HG02870 (cell line): ENCODE results near the gene TUBA4A.

ENCODE experiments used
- ATAC-seq: cut with Tn5 transposase; IDR thresholded peaks from one replicate; pipeline ENCODE4 v1.9.1; 2021; ENCODE audit warnings: mild to moderate bottlenecking, moderate library complexity; ENCODE audit not compliant: unreplicated experiment

TUBA4A gene

GRCh38 chr2:219253753-219254589 lies at the start of gene TUBA4A:
Gene TUBA4A (minus strand): TSS chr2:219253918. CDS start chr2:219253858, 60 bp downstream.
- ATAC-seq, result peak; percentile 60

- no peak for ATAC-seq
Observed at GRCh38 chr2:219302412-219302968, 48.8 kb upstream of the TUBA4A start.

DNA sequence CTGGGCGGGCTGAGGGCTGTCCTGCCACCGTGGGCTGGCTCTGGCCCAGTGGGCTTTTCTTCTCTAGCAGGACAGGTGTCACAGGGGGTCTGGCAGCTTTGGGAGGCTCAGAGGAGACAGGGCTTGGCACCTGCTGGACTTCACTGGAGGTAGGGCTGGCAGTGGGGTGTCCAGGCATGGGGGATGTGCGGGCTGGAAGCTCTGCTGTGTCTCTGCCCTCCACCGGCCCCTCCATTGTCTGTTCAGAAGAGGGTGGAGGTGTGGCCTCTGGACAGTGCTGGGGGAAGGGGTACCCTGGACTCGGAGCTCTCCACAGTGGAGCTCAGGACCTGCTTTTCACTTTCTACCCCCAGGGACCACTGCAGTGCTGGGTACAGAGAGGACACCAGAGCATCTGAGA lies 46.3 kb upstream of the TUBA4A start:
- ATAC-seq, result no peak

DNA sequence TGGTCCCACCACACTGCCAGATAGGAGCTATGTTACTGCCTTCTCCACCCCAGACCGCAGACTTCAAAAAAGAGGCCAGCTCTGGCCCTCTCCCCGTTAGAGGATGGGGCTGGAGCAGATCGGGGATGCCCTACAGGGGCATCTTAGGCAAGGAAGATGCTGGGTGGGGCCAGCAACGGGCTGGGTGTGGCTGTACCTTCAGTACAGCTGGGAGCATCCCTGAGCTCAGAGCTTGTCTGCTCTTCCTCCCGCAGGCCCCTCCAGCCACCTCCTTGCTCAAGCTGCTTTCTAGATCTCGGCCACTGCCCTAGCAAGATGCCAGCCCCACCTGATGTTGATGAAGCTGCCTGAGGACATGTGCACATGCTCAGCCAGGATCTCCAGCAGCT lies 45.6 kb upstream of the TUBA4A start:
- ATAC-seq, result no peak

- peak; percentile 41 for ATAC-seq
Observed at GRCh38 chr2:219298759-219299371, 45.1 kb upstream of the TUBA4A start.

- no peak for ATAC-seq
Observed at GRCh38 chr2:219297766-219298456, 44.2 kb upstream of the TUBA4A start.

DNA sequence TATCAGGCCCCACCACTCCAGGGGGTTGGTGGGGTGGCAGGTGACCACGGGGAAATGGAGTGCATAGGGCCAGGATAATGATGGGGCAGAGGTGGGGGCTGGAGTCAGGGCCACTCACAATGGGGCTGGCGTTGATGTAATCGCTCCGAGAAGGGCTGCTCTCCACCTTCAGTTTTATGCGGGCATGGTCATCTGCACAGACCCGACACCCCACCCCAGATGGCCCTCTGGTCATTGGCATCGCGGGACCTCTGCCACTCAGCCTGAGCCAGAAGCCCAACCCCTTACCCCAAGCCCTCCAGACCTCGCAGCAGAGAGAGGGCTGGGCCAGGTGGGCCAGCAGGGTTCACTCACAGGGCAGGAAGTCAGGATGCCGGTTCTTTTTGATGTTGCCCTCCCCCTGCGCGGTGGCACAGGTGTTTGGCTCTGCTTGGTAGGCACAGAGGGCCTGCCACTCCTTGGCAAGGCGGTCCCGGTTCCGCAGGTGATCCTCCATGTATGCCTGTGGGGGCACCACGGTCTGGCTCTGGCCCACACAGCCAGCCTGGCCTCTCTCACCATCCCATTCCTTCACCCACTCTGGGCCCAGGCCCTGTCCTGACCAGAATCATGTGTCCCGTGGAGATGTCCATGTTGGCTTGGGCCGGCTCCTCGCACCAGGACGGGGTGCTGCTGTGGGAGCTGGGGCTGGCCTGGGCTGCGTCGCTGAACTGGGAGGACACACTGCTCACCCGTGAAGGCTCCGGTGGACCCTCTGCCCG lies 43.1 kb upstream of the TUBA4A start:
- no peak for ATAC-seq

- ATAC-seq, result no peak
Observed at GRCh38 chr2:219296142-219296541, 42.4 kb upstream of the TUBA4A start.

DNA sequence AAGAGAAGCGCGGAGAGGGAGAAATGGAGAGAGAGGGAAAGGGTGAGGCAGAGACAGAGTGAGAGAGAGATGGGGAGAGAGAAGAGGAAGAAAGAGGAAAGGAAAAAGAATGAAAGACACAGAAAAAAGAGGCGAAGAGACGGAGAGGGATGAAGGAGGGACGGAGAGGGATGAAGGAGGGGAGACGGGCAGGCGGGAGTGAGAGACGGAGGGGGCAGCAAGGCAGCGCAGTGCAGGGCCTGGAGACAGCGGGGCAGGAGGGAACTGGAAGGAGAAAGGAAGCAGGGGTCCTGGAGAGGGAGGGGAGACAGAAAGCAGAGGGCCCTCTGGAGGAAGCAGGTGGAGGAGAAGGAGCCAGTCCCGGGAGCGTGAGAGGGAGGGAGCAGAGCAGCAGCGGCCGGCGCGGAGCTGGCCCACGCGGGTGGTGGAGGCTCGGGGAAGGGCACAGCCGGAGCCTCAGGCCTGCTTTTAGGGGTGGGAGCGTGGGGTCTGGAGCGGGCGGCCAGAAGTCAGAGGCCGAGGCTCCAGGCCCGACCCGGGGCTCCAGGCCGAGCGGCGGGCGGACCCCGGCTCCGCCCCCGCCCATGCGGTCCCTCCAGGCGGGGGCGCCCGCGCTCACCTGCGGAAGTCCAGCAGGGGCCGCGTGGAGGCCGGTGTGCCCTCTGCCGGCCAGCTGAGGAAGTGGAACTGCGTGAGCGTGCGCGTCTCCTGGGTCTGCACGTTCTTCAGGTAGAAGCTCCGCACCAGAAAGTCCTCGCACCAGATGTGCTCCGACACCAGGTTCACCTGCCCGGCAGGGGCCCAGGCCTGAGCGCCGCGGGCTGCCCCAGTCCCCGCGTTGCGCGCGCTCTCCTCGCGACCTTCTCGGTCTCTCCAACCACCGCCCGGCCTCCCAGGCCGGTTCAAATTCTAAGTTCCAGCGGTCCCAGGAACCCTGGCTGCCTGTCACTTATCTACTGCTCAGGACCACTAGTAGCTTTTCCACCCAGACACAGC lies 40.9 kb upstream of the TUBA4A start:
- peak; percentile 75 for ATAC-seq

GRCh38 chr2:219293736-219294231 lies 40.1 kb upstream of the TUBA4A start:
- no peak for ATAC-seq

- ATAC-seq, result no peak
Observed at GRCh38 chr2:219292616-219293015, 38.9 kb upstream of the TUBA4A start.

GRCh38 chr2:219291910-219292490 lies 38.3 kb upstream of the TUBA4A start:
- no peak for ATAC-seq

DNA sequence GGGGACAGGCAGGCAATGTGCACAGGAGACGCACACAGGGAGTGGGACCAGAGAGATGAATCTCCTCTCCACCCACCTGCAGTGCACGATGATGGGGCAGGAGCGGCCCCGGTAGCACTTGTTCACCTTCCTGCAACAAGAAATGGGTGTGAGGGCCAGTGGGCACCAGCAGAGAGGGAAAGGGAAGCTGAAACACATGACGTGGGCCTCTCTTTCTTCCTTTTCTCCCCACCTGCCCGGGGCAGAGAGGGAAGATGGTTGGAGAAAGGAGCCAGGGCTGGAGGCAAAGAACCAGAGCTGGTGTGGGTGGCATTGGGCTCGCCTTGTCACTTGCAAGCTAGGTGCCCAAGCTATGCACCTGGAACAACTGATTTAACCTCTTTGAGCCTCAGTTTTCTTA lies 37.7 kb upstream of the TUBA4A start:
- ATAC-seq, result no peak

GRCh38 chr2:219290381-219291171 lies 36.9 kb upstream of the TUBA4A start:
- ATAC-seq, result no peak

GRCh38 chr2:219289537-219290361 lies 36.0 kb upstream of the TUBA4A start:
- no peak for ATAC-seq

GRCh38 chr2:219289195-219289536 lies 35.4 kb upstream of the TUBA4A start:
- no peak for ATAC-seq

DNA sequence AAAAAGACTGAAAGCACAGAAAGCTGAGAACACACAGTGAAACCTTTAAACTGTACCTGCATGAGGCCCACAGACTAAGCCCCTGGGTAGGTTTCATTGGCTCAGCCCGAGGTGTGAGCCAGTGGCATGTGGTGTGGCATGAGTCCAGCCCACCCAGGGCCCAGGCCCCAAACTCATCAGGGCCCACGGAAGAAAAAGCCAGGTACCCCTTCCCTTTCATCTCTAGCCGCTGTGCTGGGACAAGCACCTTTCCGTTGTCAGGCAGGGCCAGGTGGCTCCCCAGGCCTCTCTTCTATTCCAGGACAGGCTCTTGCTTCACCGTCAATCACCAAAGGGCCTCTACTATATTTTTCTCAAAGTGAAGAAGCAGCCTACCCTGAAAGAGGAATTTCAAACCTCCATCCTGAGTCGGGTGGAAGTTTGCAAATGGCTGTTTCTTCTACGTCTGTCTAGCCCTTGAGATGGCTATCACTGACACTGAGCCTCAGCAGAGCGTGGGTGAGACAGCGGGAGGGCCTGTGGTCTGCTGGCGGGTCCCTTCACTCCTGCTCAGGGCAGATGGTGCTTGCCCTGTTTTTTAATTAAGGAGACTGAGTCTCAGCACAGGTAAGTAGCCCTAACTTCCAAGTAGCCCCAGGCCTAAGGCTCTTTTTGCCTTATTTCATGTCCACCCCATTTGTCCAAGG lies 34.0 kb upstream of the TUBA4A start:
- no peak for ATAC-seq
